Fibroblast of skin of left quadriceps (primary cell): ENCODE results near the gene SNX5.
"Not testable (repeated sequence)": the region's sequence is repeated elsewhere in the genome, so short reads cannot be mapped to it uniquely, and the experiment has no call there.

Experiments used
- DNase-seq, 2 experiments: peaks; one replicate each; pipeline ENCODE4 v3.0.0-alpha.2; 2013; ENCODE audit warnings: low read depth in 2 of 2

Gene SNX5

GRCh38 chr20:17960400-17960885 lies 8.2 kb downstream of the SNX5 start:
- not testable (repeated sequence) for DNase-seq

- no peak for DNase-seq
Observed at GRCh38 chr20:17959257-17959627, 9.4 kb downstream of the SNX5 start.

GRCh38 chr20:17958373-17959256 lies 10.0 kb downstream of the SNX5 start:
- no peak for DNase-seq

- DNase-seq, result no peak
Observed at GRCh38 chr20:17957505-17958363, 10.9 kb downstream of the SNX5 start.

GRCh38 chr20:17956099-17956685 lies 12.4 kb downstream of the SNX5 start:
- no peak for DNase-seq

GRCh38 chr20:17955302-17955701 lies 13.3 kb downstream of the SNX5 start:
- DNase-seq, result no peak

GRCh38 chr20:17953935-17954334 lies 14.7 kb downstream of the SNX5 start:
- DNase-seq, result no peak

- no peak for DNase-seq
Observed at GRCh38 chr20:17952692-17953684, 15.6 kb downstream of the SNX5 start.

GRCh38 chr20:17951323-17951722 lies 17.3 kb downstream of the SNX5 start:
- DNase-seq, result no peak

- DNase-seq, result no peak
Observed at GRCh38 chr20:17950670-17951069, 17.9 kb downstream of the SNX5 start.

- no peak for DNase-seq
Observed at GRCh38 chr20:17949899-17950298, 18.7 kb downstream of the SNX5 start.

GRCh38 chr20:17948442-17948841 lies 20.2 kb downstream of the SNX5 start:
- DNase-seq, result no peak

GRCh38 chr20:17947474-17947815 lies 21.1 kb downstream of the SNX5 start:
- DNase-seq, result no peak

- no peak for DNase-seq
Observed at GRCh38 chr20:17946572-17947473, 21.8 kb downstream of the SNX5 start.

- DNase-seq, result no peak
Observed at GRCh38 chr20:17946040-17946439, 22.6 kb downstream of the SNX5 start.

- no peak for DNase-seq
Observed at GRCh38 chr20:17944854-17945474, 23.6 kb downstream of the SNX5 start.

- no peak for DNase-seq
Observed at GRCh38 chr20:17943343-17943742, 25.3 kb downstream of the SNX5 start.

GRCh38 chr20:17941826-17942196 lies 26.8 kb downstream of the SNX5 start:
- DNase-seq, result no peak

- DNase-seq, result no peak
Observed at GRCh38 chr20:17941087-17941825, 27.3 kb downstream of the SNX5 start.
